HCT116 (cell line): Measurements from ENCODE around the gene MAPK10. TPM values are rescaled to one million over a fixed set of nuclear protein-coding genes. Genes with fewer than 3 reads are reported as not detected.

Source experiments
- ATAC-seq: fragments of 200-7000 bp; cut with Tn5 transposase; 2 replicates; pipeline ENCODE4 v1.9.1; 2020; ENCODE audit warnings: mild to moderate bottlenecking, moderate library complexity
- BruUV-seq: library from RNA; stranded (reverse); fragments of 400-500 nt; replicated peaks from 2 replicates; lab custom pipeline; 2021; lab: Mats Ljungman, UMichigan
- CTCF ChIA-PET: fragments of 300-600 bp; sonication (Branson Sonifier 250); formaldehyde crosslinking; loops from one replicate; lab custom pipeline; 2021; ENCODE audit warnings: antibody characterized with exemption; lab: Charles Lee
- POLR2A ChIA-PET: fragments of 300-600, 350-600 bp; sonication (Branson Sonifier 250); formaldehyde crosslinking; loops from one replicate; lab custom pipeline; 2021; ENCODE audit warnings: antibody characterized with exemption; lab: Charles Lee
- RAD21 ChIA-PET, 2 experiments: fragments of 300-600 bp; sonication (Branson Sonifier 250); formaldehyde crosslinking; loops; one replicate each; lab custom pipeline; 2023; ENCODE audit warnings: low total read pairs in 2 of 2; ENCODE audit not compliant: uncharacterized antibody in 2 of 2, unreplicated experiment in 2 of 2, low non-redundant PET in 1 of 2; lab: Charles Lee
- DNase-seq: peaks from one replicate; pipeline ENCODE4 v3.0.0-alpha.2; 2010; ENCODE audit warnings: low read depth, low spot score
- H2AFZ ChIP-seq: fragments of 200-600 bp; shearing (Covaris generic), sonication (generic); 2 replicates; pipeline ENCODE4 v1.6.1; 2017; ENCODE audit warnings: low read depth, mixed run types, mixed read lengths, antibody characterized with exemption, low read length; ENCODE audit not compliant: poor library complexity, severe bottlenecking
- H3K27ac ChIP-seq: 2 replicates; pipeline ENCODE4 v1.5.1; 2012; ENCODE audit warnings: low read depth, low read length
- H3K27me3 ChIP-seq: fragments of 200-600 bp; sonication (generic); 2 replicates; pipeline ENCODE4 v1.6.1; 2016; ENCODE audit warnings: mixed run types, low read length, mixed read lengths; ENCODE audit not compliant: insufficient read depth
- H3K36me3 ChIP-seq, 2 experiments: fragments of 200-500 bp in 1 of 2; fragments of 200-600 bp in 1 of 2; sonication (Bioruptor generic) in 1 of 2; sonication (generic) in 1 of 2; 2 replicates each; pipeline versions ENCODE4 v1.5.1 to v1.6.1; 2014 to 2016; ENCODE audit warnings: low read length in 2 of 2, inconsistent platforms in 1 of 2, mixed read lengths in 1 of 2, mixed run types in 1 of 2; ENCODE audit not compliant: insufficient read depth in 2 of 2, control insufficient read depth in 1 of 2
- H3K4me1 ChIP-seq, 2 experiments: fragments of 200-600 bp in 1 of 2; sonication (generic) in 1 of 2; 2 replicates each; pipeline versions ENCODE4 v1.5.1 to v1.6.1; 2012 to 2017; ENCODE audit warnings: low read length in 2 of 2, inconsistent platforms in 1 of 2, mild to moderate bottlenecking in 1 of 2, mixed read lengths in 1 of 2, mixed run types in 1 of 2, moderate library complexity in 1 of 2; ENCODE audit not compliant: insufficient read depth in 2 of 2, control insufficient read depth in 1 of 2
- H3K4me2 ChIP-seq: fragments of 200-600 bp; sonication (generic); 2 replicates; pipeline ENCODE4 v1.6.1; 2017; ENCODE audit warnings: mixed run types, low read length, mixed read lengths
- H3K4me3 ChIP-seq, 2 experiments: fragments of 200-600 bp in 1 of 2; sonication (generic) in 1 of 2; replicated peaks in 1 of 2; 2 replicates each; pipeline ENCODE4 v1.5.1; 2011 to 2016; ENCODE audit warnings: low read length in 2 of 2, control low read depth in 1 of 2, low read depth in 1 of 2, mild to moderate bottlenecking in 1 of 2, mixed read lengths in 1 of 2, mixed run types in 1 of 2
- H3K79me2 ChIP-seq: fragments of 200-600 bp; sonication (generic); 2 replicates; pipeline ENCODE4 v1.6.1; 2017; ENCODE audit warnings: mild to moderate bottlenecking, mixed run types, low read length, moderate library complexity, mixed read lengths; ENCODE audit not compliant: insufficient read depth
- H3K9ac ChIP-seq: fragments of 200-600 bp; sonication (generic); 2 replicates; pipeline ENCODE4 v1.6.1; 2016; ENCODE audit warnings: low read length, mixed read lengths
- H3K9me2 ChIP-seq: fragments of 200-600 bp; sonication (generic), shearing (Covaris generic); 2 replicates; pipeline ENCODE4 v1.6.1; 2017; ENCODE audit warnings: mixed run types, mild to moderate bottlenecking, moderate library complexity; ENCODE audit not compliant: insufficient read depth
- H3K9me3 ChIP-seq, 2 experiments: fragments of 200-500 bp in 1 of 2; fragments of 200-600 bp in 1 of 2; sonication (Bioruptor generic) in 1 of 2; sonication (generic) in 1 of 2; 2 replicates each; pipeline ENCODE4 v1.6.1; 2014 to 2017; ENCODE audit warnings: low read length in 2 of 2, mixed read lengths in 2 of 2, inconsistent platforms in 1 of 2, low read depth in 1 of 2, mild to moderate bottlenecking in 1 of 2, mixed run types in 1 of 2, moderate library complexity in 1 of 2; ENCODE audit not compliant: control insufficient read depth in 1 of 2, insufficient read depth in 1 of 2
- H4K20me1 ChIP-seq: fragments of 200-600 bp; sonication (generic), shearing (Covaris generic); 2 replicates; pipeline ENCODE4 v1.6.1; 2017; ENCODE audit warnings: mixed run types, mild to moderate bottlenecking, moderate library complexity; ENCODE audit not compliant: insufficient read depth
- CBX3 ChIP-seq: IDR thresholded peaks from 2 replicates; pipeline ENCODE4 v1.6.1; 2012; ENCODE audit warnings: low read depth
- ELF1 ChIP-seq: IDR thresholded peaks from 2 replicates; pipeline ENCODE4 v1.6.1; 2012; ENCODE audit warnings: low read depth, borderline replicate concordance
- EZH2 ChIP-seq: fragments of 200-600 bp; sonication (generic); IDR thresholded peaks from 2 replicates; pipeline ENCODE4 v1.6.1; 2017; ENCODE audit warnings: antibody characterized with exemption, mixed run types
- FOSL1 ChIP-seq: IDR thresholded peaks from 2 replicates; pipeline ENCODE4 v1.6.1; 2012; ENCODE audit warnings: low read depth
- RAD21 ChIP-seq: IDR thresholded peaks from 2 replicates; pipeline ENCODE4 v1.6.1; 2012; ENCODE audit warnings: low read depth, mild to moderate bottlenecking
- TCF7L2 ChIP-seq: IDR thresholded peaks from 2 replicates; pipeline ENCODE4 v1.7.0; 2011; ENCODE audit warnings: borderline replicate concordance, inconsistent platforms; ENCODE audit not compliant: insufficient read depth, insufficient read length; ENCODE audit errors: extremely low read depth
- YY1 ChIP-seq: IDR thresholded peaks from 2 replicates; pipeline ENCODE4 v1.6.1; 2011; ENCODE audit warnings: low read length, low read depth, moderate library complexity, mild to moderate bottlenecking; ENCODE audit not compliant: insufficient replicate concordance; ENCODE audit errors: extremely low read depth
- ZNF274 ChIP-seq: fragments of 200-500 bp; sonication (Bioruptor generic); IDR thresholded peaks from 2 replicates; pipeline ENCODE4 v1.6.1; 2014; ENCODE audit warnings: mild to moderate bottlenecking, low read depth, low read length, inconsistent platforms
- intact Hi-C: fragments of 100-400 bp; cut with micrococcal nuclease; formaldehyde crosslinking; loops from 2 replicates; pipeline ENCODE4 v1.10.0; 2022
- total RNA-seq: library from RNA; stranded (reverse); gene quantifications from one replicate; pipeline ENCODE4 v1.2.1, GENCODE V29; 2021; ENCODE audit not compliant: unreplicated experiment
- TF ChIP-seq, protein P1 (sequence below): IDR thresholded peaks from 2 replicates; pipeline ENCODE4 v1.6.1; 2012
- TF ChIP-seq, protein P2 (sequence below), 3 experiments: fragments of 200-600 bp in 1 of 3; sonication (generic) in 1 of 3; IDR thresholded peaks in 2 of 3; conservative IDR thresholded peaks in 1 of 3; 2 replicates each; pipeline ENCODE4 v1.5.1; 2012 to 2017; ENCODE audit warnings: low read depth in 2 of 3, low read length in 2 of 3, antibody characterized with exemption in 1 of 3, borderline replicate concordance in 1 of 3, control low read depth in 1 of 3, mild to moderate bottlenecking in 1 of 3, mixed read lengths in 1 of 3, mixed run types in 1 of 3, moderate library complexity in 1 of 3; ENCODE audit not compliant: insufficient read depth in 1 of 3

The MAPK10 gene
- total RNA-seq, 1 experiment from 2014 or later = 0.52 TPM

DNA sequence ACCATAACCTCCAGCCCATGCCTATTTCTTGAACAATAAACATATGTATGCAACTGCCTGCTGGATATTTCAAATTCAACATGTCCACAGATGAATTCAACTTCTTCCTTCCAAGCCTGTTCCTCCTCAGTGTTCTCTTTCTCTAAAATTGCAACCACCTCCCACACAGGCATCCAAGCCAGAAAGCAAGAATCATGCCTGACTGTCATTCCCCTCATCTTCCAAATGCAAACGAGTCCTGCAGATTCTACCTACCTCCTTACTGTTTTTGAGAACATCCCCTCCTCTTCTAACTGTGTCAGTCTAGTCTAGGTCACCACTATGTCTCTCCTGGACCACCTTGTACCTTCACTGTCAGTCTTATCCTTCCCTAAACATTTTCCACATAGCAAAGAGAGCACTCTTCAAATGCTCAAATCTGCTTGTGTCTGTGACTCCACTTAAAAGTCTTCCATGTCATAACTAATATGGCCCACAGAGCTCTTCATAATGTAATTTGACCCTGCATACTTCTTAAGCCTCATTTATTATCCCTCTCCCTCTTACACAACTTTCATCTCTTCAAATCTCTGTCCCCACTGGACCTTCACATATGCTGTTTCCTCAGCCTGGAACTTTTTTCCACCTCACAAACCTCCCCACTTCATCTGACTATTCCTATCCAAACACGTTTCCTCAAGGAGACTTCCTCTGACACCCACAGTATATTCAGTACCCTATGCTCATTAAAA is 25.7 kb downstream of the MAPK10 start:
- no TSS peak for BruUV-seq
- Histone ChIP-seq H3K9me3 (no peaks in the 10 kb centered on the region), H3K9me2 (no peaks in the 10 kb centered on the region), H3K9ac (no peak overlapping the region), H4K20me1 (no peaks in the 10 kb centered on the region), H3K4me2 (no peak overlapping the region), H3K79me2 (no peaks in the 10 kb centered on the region), H3K27ac (no peak overlapping the region), H3K27me3 (no peaks in the 10 kb centered on the region), H3K4me1 (peaks cover 0 to 8% of the 10 kb centered on the region in 2 experiments; a peak in 2 of 4 replicates), H2AFZ (no peak overlapping the region), H3K36me3 (no peaks in the 10 kb centered on the region), H3K4me3 (no peak overlapping the region)
- no peak for ATAC-seq
- ChIA-PET POLR2A (no interaction called here), CTCF (no interaction called here), RAD21 (no interaction called here)
- intact Hi-C loops = no loop called here
- TF ChIP-seq CBX3 = no peak
- DNase-seq = no peak

DNA sequence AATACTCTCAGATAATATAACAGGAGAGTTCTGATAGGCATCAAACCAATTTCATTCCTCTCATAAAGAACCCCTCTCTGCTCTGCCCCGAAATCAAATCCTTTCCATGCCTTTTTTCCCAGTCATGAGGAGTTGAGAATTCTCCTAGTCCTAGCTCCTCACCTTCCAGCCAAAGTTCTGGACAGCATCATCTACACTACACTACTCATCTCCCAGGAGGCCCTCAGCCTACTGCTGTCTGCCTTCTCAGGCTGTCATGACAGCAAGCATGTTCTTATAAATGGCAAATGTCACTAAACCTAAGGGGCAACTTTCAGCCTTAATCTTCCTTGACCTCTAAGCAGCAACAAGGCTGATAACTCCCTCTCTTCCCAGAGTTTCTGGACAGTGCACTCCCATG is 26.6 kb downstream of the MAPK10 start:
- ChIA-PET RAD21 (no interaction called here), CTCF (no interaction called here), POLR2A (no interaction called here)
- Histone ChIP-seq H3K36me3 (no peaks in the 10 kb centered on the region), H3K4me3 (no peak overlapping the region), H3K9me2 (no peaks in the 10 kb centered on the region), H3K79me2 (no peaks in the 10 kb centered on the region), H3K4me1 (no peaks in the 10 kb centered on the region), H3K4me2 (no peak overlapping the region), H3K27me3 (no peaks in the 10 kb centered on the region), H3K27ac (no peak overlapping the region), H2AFZ (no peak overlapping the region), H3K9ac (no peak overlapping the region), H4K20me1 (no peaks in the 10 kb centered on the region), H3K9me3 (no peaks in the 10 kb centered on the region)
- BruUV-seq = no TSS peak
- no peak for ATAC-seq
- no peak for DNase-seq
- TF ChIP-seq YY1 (no peak), TCF7L2 (no peak), EZH2 (no peak), CBX3 (no peak), RAD21 (no peak), ELF1 (no peak), FOSL1 (no peak), ZNF274 (no peak)
- TF ChIP-seq, protein P1, sequence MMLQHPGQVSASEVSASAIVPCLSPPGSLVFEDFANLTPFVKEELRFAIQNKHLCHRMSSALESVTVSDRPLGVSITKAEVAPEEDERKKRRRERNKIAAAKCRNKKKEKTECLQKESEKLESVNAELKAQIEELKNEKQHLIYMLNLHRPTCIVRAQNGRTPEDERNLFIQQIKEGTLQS = no peak
- TF ChIP-seq, protein P2, sequence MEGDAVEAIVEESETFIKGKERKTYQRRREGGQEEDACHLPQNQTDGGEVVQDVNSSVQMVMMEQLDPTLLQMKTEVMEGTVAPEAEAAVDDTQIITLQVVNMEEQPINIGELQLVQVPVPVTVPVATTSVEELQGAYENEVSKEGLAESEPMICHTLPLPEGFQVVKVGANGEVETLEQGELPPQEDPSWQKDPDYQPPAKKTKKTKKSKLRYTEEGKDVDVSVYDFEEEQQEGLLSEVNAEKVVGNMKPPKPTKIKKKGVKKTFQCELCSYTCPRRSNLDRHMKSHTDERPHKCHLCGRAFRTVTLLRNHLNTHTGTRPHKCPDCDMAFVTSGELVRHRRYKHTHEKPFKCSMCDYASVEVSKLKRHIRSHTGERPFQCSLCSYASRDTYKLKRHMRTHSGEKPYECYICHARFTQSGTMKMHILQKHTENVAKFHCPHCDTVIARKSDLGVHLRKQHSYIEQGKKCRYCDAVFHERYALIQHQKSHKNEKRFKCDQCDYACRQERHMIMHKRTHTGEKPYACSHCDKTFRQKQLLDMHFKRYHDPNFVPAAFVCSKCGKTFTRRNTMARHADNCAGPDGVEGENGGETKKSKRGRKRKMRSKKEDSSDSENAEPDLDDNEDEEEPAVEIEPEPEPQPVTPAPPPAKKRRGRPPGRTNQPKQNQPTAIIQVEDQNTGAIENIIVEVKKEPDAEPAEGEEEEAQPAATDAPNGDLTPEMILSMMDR (IDR thresholded peaks at IDR 0.05 in 2 of 3, conservative IDR thresholded peaks at IDR 0.05 in 1 of 3; ENCODE audit: borderline replicate concordance in 1 of 3, insufficient read depth in 1 of 3, low read depth in 2 of 3, low read length in 2 of 3) = no peak
- intact Hi-C loops = no loop called here
